Lung microvascular endothelial cell (primary cell): Measurements from ENCODE around the gene STEAP2. TPM values are rescaled to one million over a fixed set of nuclear protein-coding genes. Genes with fewer than 3 reads are reported as not detected.
A peak's percentile ranks its signal among the peaks of the same experiment; 100 is the strongest.

Experiments used
- DNase-seq, 2 donors: peaks; one replicate each; pipeline versions ENCODE4 v3.0.0 to v3.0.0-alpha.2; 2010; ENCODE audit warnings: low read depth in 2 of 2
- total RNA-seq: library from RNA; depleted of rRNA; stranded (reverse); fragments of >200 nt; gene quantifications from 2 replicates; pipeline ENCODE4 v1.2.1, GENCODE V29; 2014

STEAP2 gene
- total RNA-seq, 1 donor from 2014 or later: under 0.01 TPM

GRCh38 chr7:90269163-90269562 is 57.6 kb downstream of the STEAP2 start:
- DNase-seq: no peak

- no peak for DNase-seq
Measured at GRCh38 chr7:90270431-90271178, 59.1 kb downstream of the STEAP2 start.

- DNase-seq: peak in 1 of 2 donors; percentile 1
Measured at GRCh38 chr7:90271753-90272152, 60.2 kb downstream of the STEAP2 start.

- no peak for DNase-seq
Measured at GRCh38 chr7:90272242-90272641, 60.7 kb downstream of the STEAP2 start.

GRCh38 chr7:90274161-90274560 is 62.6 kb downstream of the STEAP2 start:
- no peak for DNase-seq

GRCh38 chr7:90276033-90276728 is 64.6 kb downstream of the STEAP2 start:
- DNase-seq: no peak

Other genes starting within 250 kb of the STEAP2 start
- 1.8 and 10.7 TPM in 2 replicates for gene STEAP1, start 57.3 kb upstream of the STEAP2 start, total RNA-seq
- 0.40 and 0.44 TPM in 2 replicates for gene CFAP69, start 33.4 kb downstream of the STEAP2 start, total RNA-seq
- gene FAM237B, start 109.6 kb downstream of the STEAP2 start, total RNA-seq: not detected in 2 replicates
- 4.2 and 5.7 TPM in 2 replicates for gene GTPBP10, start 135.0 kb downstream of the STEAP2 start, total RNA-seq
- gene CLDN12, start 191.7 kb downstream of the STEAP2 start, total RNA-seq: 10.5 and 15.5 TPM in 2 replicates